ENCODE data around the gene EFHC1.
"Not testable (repeated sequence)": the region's sequence is repeated elsewhere in the genome, so short reads cannot be mapped to it uniquely, and the experiment has no call there.

EFHC1 gene

GRCh38 chr6:52399511-52400312 lies 20.4 kb upstream of the EFHC1 start:
- DNase-seq (ENCODE audit: low spot score), result peak; percentile 53

- no peak for DNase-seq (ENCODE audit: low spot score)
Observed at GRCh38 chr6:52400313-52401041, 19.7 kb upstream of the EFHC1 start.

- DNase-seq (ENCODE audit: low spot score), result no peak
Observed at GRCh38 chr6:52403086-52403485, 17.1 kb upstream of the EFHC1 start.

GRCh38 chr6:52403627-52404026 lies 16.5 kb upstream of the EFHC1 start:
- no peak for DNase-seq (ENCODE audit: low spot score)

GRCh38 chr6:52405243-52405642 lies 14.9 kb upstream of the EFHC1 start:
- no peak for DNase-seq (ENCODE audit: low spot score)

GRCh38 chr6:52407467-52407866 lies 12.7 kb upstream of the EFHC1 start:
- DNase-seq (ENCODE audit: low spot score), result no peak

- DNase-seq (ENCODE audit: low spot score), result no peak
Observed at GRCh38 chr6:52409499-52409898, 10.6 kb upstream of the EFHC1 start.

- DNase-seq (ENCODE audit: low spot score), result no peak
Observed at GRCh38 chr6:52410979-52411378, 9.2 kb upstream of the EFHC1 start.

- no peak for DNase-seq (ENCODE audit: low spot score)
Observed at GRCh38 chr6:52411911-52412310, 8.2 kb upstream of the EFHC1 start.

GRCh38 chr6:52415333-52415732 lies 4.8 kb upstream of the EFHC1 start:
- no peak for DNase-seq (ENCODE audit: low spot score)

GRCh38 chr6:52415917-52416628 lies 4.1 kb upstream of the EFHC1 start:
- no peak for DNase-seq (ENCODE audit: low spot score)

- no peak for DNase-seq (ENCODE audit: low spot score)
Observed at GRCh38 chr6:52416629-52417151, 3.5 kb upstream of the EFHC1 start.

- no peak for DNase-seq (ENCODE audit: low spot score)
Observed at GRCh38 chr6:52417675-52418111, 2.4 kb upstream of the EFHC1 start.

- no peak for DNase-seq (ENCODE audit: low spot score)
Observed at GRCh38 chr6:52418606-52419005, 1.5 kb upstream of the EFHC1 start.

GRCh38 chr6:52420668-52421358 lies 671 bp downstream of the EFHC1 start:
- peak; percentile 56 for DNase-seq (ENCODE audit: low spot score)

- no peak for DNase-seq (ENCODE audit: low spot score)
Observed at GRCh38 chr6:52422156-52422555, 2.0 kb downstream of the EFHC1 start.

GRCh38 chr6:52423448-52423847 lies 3.3 kb downstream of the EFHC1 start:
- DNase-seq (ENCODE audit: low spot score), result no peak

- DNase-seq (ENCODE audit: low spot score), result no peak
Observed at GRCh38 chr6:52423971-52424381, 3.8 kb downstream of the EFHC1 start.

- DNase-seq (ENCODE audit: low spot score), result no peak
Observed at GRCh38 chr6:52424513-52424912, 4.4 kb downstream of the EFHC1 start.

- no peak for DNase-seq (ENCODE audit: low spot score)
Observed at GRCh38 chr6:52426667-52427066, 6.5 kb downstream of the EFHC1 start.

GRCh38 chr6:52433294-52433693 lies 13.2 kb downstream of the EFHC1 start:
- not testable (repeated sequence) for DNase-seq (ENCODE audit: low spot score)

GRCh38 chr6:52435345-52435744 lies 15.2 kb downstream of the EFHC1 start:
- no peak for DNase-seq (ENCODE audit: low spot score)

Measured in ecto neural progenitor cell (in vitro differentiated cells).